Measurements from ENCODE around the gene BMP4.

GRCh38 chr14:53996041-53996440 lies 39.4 kb upstream of the BMP4 start:
- TF ChIP-seq, protein P1, sequence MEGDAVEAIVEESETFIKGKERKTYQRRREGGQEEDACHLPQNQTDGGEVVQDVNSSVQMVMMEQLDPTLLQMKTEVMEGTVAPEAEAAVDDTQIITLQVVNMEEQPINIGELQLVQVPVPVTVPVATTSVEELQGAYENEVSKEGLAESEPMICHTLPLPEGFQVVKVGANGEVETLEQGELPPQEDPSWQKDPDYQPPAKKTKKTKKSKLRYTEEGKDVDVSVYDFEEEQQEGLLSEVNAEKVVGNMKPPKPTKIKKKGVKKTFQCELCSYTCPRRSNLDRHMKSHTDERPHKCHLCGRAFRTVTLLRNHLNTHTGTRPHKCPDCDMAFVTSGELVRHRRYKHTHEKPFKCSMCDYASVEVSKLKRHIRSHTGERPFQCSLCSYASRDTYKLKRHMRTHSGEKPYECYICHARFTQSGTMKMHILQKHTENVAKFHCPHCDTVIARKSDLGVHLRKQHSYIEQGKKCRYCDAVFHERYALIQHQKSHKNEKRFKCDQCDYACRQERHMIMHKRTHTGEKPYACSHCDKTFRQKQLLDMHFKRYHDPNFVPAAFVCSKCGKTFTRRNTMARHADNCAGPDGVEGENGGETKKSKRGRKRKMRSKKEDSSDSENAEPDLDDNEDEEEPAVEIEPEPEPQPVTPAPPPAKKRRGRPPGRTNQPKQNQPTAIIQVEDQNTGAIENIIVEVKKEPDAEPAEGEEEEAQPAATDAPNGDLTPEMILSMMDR (IDR thresholded peaks at IDR 0.05), result no peak
- TF ChIP-seq POLR2A (IDR thresholded peaks at IDR 0.05), result no peak

Measured in lower leg skin (tissue), 3 donors.